ENCODE measurements around the gene PLEKHG7. TPM values are rescaled to one million over a fixed set of nuclear protein-coding genes. Genes with fewer than 3 reads are reported as not detected.
"Not testable (repeated sequence)": the region's sequence is repeated elsewhere in the genome, so short reads cannot be mapped to it uniquely, and the experiment has no call there.

Gene PLEKHG7, protein sequence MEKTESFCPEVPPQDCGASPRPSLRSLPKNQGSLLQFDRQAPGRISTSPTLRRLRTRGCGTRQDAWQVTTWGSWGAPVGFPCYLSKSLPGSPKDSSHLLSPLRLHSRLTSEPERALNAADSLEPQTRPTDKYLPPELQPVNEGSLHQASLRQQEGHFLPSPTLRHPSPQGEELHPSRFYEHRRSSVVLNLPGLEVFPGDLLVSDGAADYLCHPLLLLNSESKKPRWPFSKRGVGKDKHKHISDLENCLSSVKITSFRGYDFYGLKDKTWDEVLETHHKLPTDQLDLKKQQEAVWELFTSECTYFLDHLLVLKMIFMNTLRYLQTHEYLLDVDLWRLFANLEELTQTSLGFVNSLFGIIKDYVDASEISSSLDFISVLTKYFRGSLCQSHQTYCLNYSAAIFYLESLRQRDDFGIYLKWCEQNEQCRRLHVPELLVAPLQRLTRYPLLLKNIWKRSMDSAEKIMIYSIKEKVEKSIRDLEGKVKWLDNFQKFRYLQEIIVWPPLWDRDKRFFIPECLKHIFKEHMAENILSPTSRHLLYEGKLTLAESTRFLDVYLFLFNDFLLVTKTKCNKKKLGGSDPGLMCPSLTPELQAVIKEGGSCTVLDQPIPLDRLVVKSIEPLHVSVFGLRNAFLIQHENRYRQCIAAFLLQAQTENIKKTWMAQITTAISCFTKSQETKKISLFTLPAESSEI
- total RNA-seq (2013), result 0.02 TPM
- not detected for polyA plus RNA-seq
- polyA minus RNA-seq, result not detected in 2 replicates
- 0 to 3.8 (median 0) reads per million in 11 experiments for total RNA-seq

DNA sequence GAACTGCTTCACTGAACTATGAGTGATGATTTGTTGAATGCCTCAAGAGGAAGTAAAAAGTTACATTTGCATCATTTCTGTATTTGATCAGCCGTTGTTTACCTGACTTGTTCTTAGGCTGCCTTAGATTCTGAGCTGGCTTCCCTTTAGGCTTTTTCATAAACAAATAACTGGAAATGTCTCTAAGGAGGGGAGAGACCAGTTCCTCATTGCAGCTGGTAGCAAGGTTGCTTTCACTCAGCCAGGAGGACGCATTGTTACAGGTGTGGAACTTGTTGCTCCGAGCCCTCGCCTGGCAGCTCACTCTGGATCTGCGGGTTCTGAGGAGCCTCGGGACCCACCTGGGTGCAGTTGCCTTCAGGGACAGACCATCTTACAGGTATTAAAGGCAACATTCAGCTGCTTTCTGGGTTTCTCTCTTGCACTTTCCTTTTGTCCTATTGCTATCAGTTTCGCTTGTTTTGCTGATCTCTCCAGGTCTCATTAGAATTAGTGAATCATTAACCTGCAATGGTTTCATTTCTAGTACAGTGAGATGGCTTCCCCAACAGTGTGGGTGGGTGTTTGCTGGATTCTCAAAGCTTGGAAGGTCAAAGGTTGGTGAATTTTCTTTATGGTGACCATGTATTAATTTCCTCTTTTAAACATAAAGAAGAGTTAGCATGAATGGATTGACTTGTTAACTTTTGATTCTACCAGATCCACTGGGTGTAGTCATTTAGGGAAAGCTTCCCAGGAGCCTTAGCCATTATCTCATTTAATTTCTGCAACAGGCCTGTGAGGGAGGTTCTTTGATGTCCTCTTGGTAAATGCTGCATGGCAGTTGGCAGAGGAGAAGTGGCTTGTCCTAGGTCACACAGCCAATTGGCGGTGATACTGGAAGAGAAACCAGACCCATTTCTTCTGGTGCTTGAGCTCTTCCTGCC lies at the start of gene PLEKHG7:
PLEKHG7 (plus strand) TSS at position 236 of the 926 bp plus-strand sequence. CDS start 3,643 bp downstream, outside the sequence.
- H3K4me2 ChIP-seq (replicated peaks; ENCODE audit: extremely low read depth, low read length, poor library complexity, severe bottlenecking), result no peak within 1 kb of the TSS
- no peak for DNase-seq
- H3K27ac Mint-ChIP-seq, result no peak within 1 kb of the TSS
- no peaks in the 10 kb centered on the region for H3K79me2 ChIP-seq (ENCODE audit: insufficient read depth, low read length)
- no peak within 1 kb of the TSS for H3K27ac ChIP-seq (ENCODE audit: low read depth in 1 of 2, low read length in 2 of 2)
- H3K36me3 Mint-ChIP-seq, result peaks cover 0 to 1% of the 10 kb centered on the region in 2 donors
- no peaks in the 10 kb centered on the region for H3K36me3 ChIP-seq (replicated peaks in 1 of 2; ENCODE audit: control insufficient read depth in 1 of 2, insufficient read depth in 2 of 2, low read length in 2 of 2)
- TF ChIP-seq, protein P1, sequence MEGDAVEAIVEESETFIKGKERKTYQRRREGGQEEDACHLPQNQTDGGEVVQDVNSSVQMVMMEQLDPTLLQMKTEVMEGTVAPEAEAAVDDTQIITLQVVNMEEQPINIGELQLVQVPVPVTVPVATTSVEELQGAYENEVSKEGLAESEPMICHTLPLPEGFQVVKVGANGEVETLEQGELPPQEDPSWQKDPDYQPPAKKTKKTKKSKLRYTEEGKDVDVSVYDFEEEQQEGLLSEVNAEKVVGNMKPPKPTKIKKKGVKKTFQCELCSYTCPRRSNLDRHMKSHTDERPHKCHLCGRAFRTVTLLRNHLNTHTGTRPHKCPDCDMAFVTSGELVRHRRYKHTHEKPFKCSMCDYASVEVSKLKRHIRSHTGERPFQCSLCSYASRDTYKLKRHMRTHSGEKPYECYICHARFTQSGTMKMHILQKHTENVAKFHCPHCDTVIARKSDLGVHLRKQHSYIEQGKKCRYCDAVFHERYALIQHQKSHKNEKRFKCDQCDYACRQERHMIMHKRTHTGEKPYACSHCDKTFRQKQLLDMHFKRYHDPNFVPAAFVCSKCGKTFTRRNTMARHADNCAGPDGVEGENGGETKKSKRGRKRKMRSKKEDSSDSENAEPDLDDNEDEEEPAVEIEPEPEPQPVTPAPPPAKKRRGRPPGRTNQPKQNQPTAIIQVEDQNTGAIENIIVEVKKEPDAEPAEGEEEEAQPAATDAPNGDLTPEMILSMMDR (IDR thresholded peaks at IDR 0.05), result no peak
- H3K27me3 ChIP-seq (ENCODE audit: control insufficient read depth in 2 of 2, insufficient read depth in 2 of 2, low read length in 2 of 2), result no peaks in the 10 kb centered on the region
- H3K9me3 Mint-ChIP-seq, result peaks cover 2 to 8% (median 4%) of the 10 kb centered on the region in 7 donors
- H3K4me1 ChIP-seq (ENCODE audit: control insufficient read depth in 1 of 2, insufficient read depth in 2 of 2, low read length in 2 of 2), result peaks cover 0 to 2% of the 10 kb centered on the region in 2 donors
- no peak within 1 kb of the TSS for H3K4me3 ChIP-seq (replicated peaks in 1 of 3; ENCODE audit: low read depth in 2 of 3, low read length in 3 of 3)
- 84% methylated on average over 5 of the region's 8 CpGs for WGBS (ENCODE audit: insufficient coverage)
- no peak within 1 kb of the TSS for H3K4me3 Mint-ChIP-seq
- H2AFZ ChIP-seq (ENCODE audit: insufficient read depth, low read depth, low read length, poor library complexity, severe bottlenecking), result no peak within 1 kb of the TSS
- no peaks in the 10 kb centered on the region for H4K20me1 ChIP-seq (ENCODE audit: insufficient read depth, low read length)
- intact Hi-C loops (cut with micrococcal nuclease), result no loop called here
- H3K4me1 Mint-ChIP-seq, result peaks cover 12% of the 10 kb centered on the region
- peaks cover 2 to 5% of the 10 kb centered on the region in 2 donors for H3K9me3 ChIP-seq (replicated peaks in 1 of 2; ENCODE audit: control insufficient read depth in 1 of 2, insufficient read depth in 1 of 2, low read length in 2 of 2)
- no peak within 1 kb of the TSS for H3K9ac ChIP-seq (ENCODE audit: insufficient read depth, low read length, poor library complexity, severe bottlenecking)
- peaks cover 0 to 1% (median 0%) of the 10 kb centered on the region in 3 donors for H3K27me3 Mint-ChIP-seq (ENCODE audit: low read depth in 3 of 3)

DNA sequence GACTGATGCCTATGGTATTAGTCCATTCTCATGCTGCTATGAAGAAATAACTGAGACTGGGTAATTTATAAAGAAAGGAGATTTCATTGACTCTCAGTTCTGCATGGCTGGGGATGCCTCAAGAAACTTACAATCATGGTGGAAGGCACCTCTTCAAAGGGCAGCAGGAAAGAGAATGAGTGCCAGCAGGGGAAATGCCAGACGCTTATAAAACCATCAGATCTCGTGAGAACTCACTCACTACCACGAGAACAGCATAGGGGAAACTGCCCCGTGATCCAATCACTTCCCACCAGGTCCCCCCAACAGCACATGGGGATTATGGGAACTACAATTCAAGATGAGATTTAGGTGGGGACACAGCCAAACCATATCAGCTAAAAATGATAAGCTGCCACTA lies 48.5 kb upstream of the PLEKHG7 start:
- not testable (repeated sequence) for H3K27me3 ChIP-seq (ENCODE audit: control insufficient read depth in 2 of 2, insufficient read depth in 2 of 2, low read length in 2 of 2); H3K27ac ChIP-seq (ENCODE audit: low read depth in 1 of 2, low read length in 2 of 2); H3K4me3 ChIP-seq (replicated peaks in 1 of 3; ENCODE audit: low read depth in 2 of 3, low read length in 3 of 3); H3K79me2 ChIP-seq (ENCODE audit: insufficient read depth, low read length); H3K9me3 Mint-ChIP-seq; H3K36me3 Mint-ChIP-seq; H4K20me1 ChIP-seq (ENCODE audit: insufficient read depth, low read length); H3K4me3 Mint-ChIP-seq; H2AFZ ChIP-seq (ENCODE audit: insufficient read depth, low read depth, low read length, poor library complexity, severe bottlenecking); H3K4me2 ChIP-seq (replicated peaks; ENCODE audit: extremely low read depth, low read length, poor library complexity, severe bottlenecking); H3K27me3 Mint-ChIP-seq (ENCODE audit: low read depth in 3 of 3); H3K36me3 ChIP-seq (replicated peaks in 1 of 2; ENCODE audit: control insufficient read depth in 1 of 2, insufficient read depth in 2 of 2, low read length in 2 of 2); H3K9me3 ChIP-seq (replicated peaks in 1 of 2; ENCODE audit: control insufficient read depth in 1 of 2, insufficient read depth in 1 of 2, low read length in 2 of 2); DNase-seq; H3K9ac ChIP-seq (ENCODE audit: insufficient read depth, low read length, poor library complexity, severe bottlenecking); H3K4me1 ChIP-seq (ENCODE audit: control insufficient read depth in 1 of 2, insufficient read depth in 2 of 2, low read length in 2 of 2)
- WGBS (ENCODE audit: insufficient coverage), result no CpG with 5 or more reads among the region's 4 CpGs
- Mint-ChIP-seq H3K27ac (peak overlapping the region in 1 of 7 donors; percentile 15), H3K4me1 (peaks cover 14% of the 10 kb centered on the region)
- intact Hi-C loops (cut with micrococcal nuclease), result loop anchor here (5.0 to 10.0 kb wide), 4 partner anchors 209 to 1279 kb away; partner anchors contain the start of gene BTG1 (in 1 of the 2)
